B cell (primary cell): ENCODE results near the gene TATDN3. TPM values are rescaled to one million over a fixed set of nuclear protein-coding genes. Genes with fewer than 3 reads are reported as not detected.

Experiments
- ATAC-seq: fragments of 200-7000 bp; cut with Tn5 transposase; one replicate; pipeline ENCODE4 v1.10.0; 2021; ENCODE audit warnings: low read depth, mild to moderate bottlenecking, moderate number of reproducible peaks, moderate library complexity
- CTCF ChIA-PET: fragments of 350-600 bp; sonication (Branson Sonifier 250); formaldehyde crosslinking; loops from one replicate; lab custom pipeline; 2021; ENCODE audit warnings: antibody characterized with exemption, inconsistent platforms; lab: Charles Lee
- POLR2A ChIA-PET: fragments of 350-600 bp; sonication (Branson Sonifier 250); formaldehyde crosslinking; loops from one replicate; lab custom pipeline; 2021; ENCODE audit warnings: antibody characterized with exemption; lab: Charles Lee
- DNase-seq: peaks from one replicate; pipeline ENCODE4 v3.0.0; 2013
- H2AFZ ChIP-seq: 2 replicates; pipeline ENCODE4 v1.6.1; 2012; ENCODE audit warnings: mild to moderate bottlenecking, low read depth, low read length; ENCODE audit not compliant: insufficient read depth, poor library complexity, severe bottlenecking
- H3K27ac ChIP-seq, 2 donors: 1 replicate in 1 of 2; 2 replicates in 1 of 2; pipeline ENCODE4 v1.5.1; 2012 to 2013; ENCODE audit warnings: low read length in 2 of 2, mild to moderate bottlenecking in 2 of 2, moderate library complexity in 1 of 2
- H3K27me3 ChIP-seq, 4 experiments: fragments of 200-600 bp in 1 of 4; sonication (generic) in 1 of 4; replicated peaks in 1 of 4; 1 replicate in 2 of 4; 2 replicates in 2 of 4; pipeline versions ENCODE4 v1.6.1 to v1.7.0; 2013 to 2016; ENCODE audit warnings: low read length in 3 of 4, mild to moderate bottlenecking in 2 of 4, mixed read lengths in 1 of 4, moderate library complexity in 1 of 4; ENCODE audit not compliant: insufficient read depth in 4 of 4, control insufficient read depth in 3 of 4; ENCODE audit errors: control extremely low read depth in 1 of 4
- H3K36me3 ChIP-seq, 2 experiments: replicated peaks in 1 of 2; 1 replicate in 1 of 2; 2 replicates in 1 of 2; pipeline versions ENCODE4 v1.6.1 to v1.7.1; 2013; ENCODE audit warnings: low read length in 1 of 2; ENCODE audit not compliant: insufficient read depth in 2 of 2, control insufficient read depth in 1 of 2; ENCODE audit errors: control extremely low read depth in 1 of 2, extremely low read depth in 1 of 2
- H3K4me1 ChIP-seq, 2 donors: fragments of 200-600 bp in 1 of 2; sonication (generic) in 1 of 2; 1 replicate in 1 of 2; 2 replicates in 1 of 2; pipeline versions ENCODE4 v1.5.1 to v1.6.1; 2013 to 2017; ENCODE audit warnings: low read length in 2 of 2; ENCODE audit not compliant: control insufficient read depth in 2 of 2, insufficient read depth in 2 of 2
- H3K4me2 ChIP-seq: replicated peaks from 2 replicates; pipeline ENCODE3; 2012; ENCODE audit warnings: mild to moderate bottlenecking, low read depth, low read length; ENCODE audit not compliant: poor library complexity, severe bottlenecking
- H3K4me3 ChIP-seq, 5 experiments: fragments of 200-600 bp in 1 of 5; sonication (generic) in 1 of 5; 1 replicate in 3 of 5; 2 replicates in 2 of 5; pipeline versions ENCODE4 v1.5.1 to v1.7.0; 2011 to 2016; ENCODE audit warnings: low read length in 4 of 5, mild to moderate bottlenecking in 4 of 5, low read depth in 2 of 5, control low read depth in 1 of 5, moderate library complexity in 1 of 5; ENCODE audit not compliant: insufficient read depth in 1 of 5; ENCODE audit errors: control extremely low read depth in 1 of 5, extremely low read depth in 1 of 5
- H3K79me2 ChIP-seq: fragments of 200-600 bp; sonication (generic); one replicate; pipeline ENCODE4 v1.6.0; 2016; ENCODE audit warnings: low read length; ENCODE audit not compliant: control insufficient read depth, insufficient read depth
- H3K9ac ChIP-seq: fragments of 200-600 bp; sonication (generic); 2 replicates; pipeline ENCODE4 v1.6.1; 2017; ENCODE audit warnings: mild to moderate bottlenecking, low read length, moderate library complexity
- H3K9me3 ChIP-seq, 3 donors: one replicate each; pipeline versions ENCODE4 v1.6.1 to v1.7.1; 2013; ENCODE audit warnings: low read length in 2 of 3; ENCODE audit not compliant: control insufficient read depth in 2 of 3, insufficient read depth in 1 of 3; ENCODE audit errors: control extremely low read depth in 1 of 3
- H4K20me1 ChIP-seq: 2 replicates; pipeline ENCODE4 v1.6.0; 2012; ENCODE audit warnings: mild to moderate bottlenecking, low read length; ENCODE audit not compliant: insufficient read depth, control insufficient read depth, poor library complexity, severe bottlenecking
- H3K27ac Mint-ChIP-seq: one replicate; pipeline ENCODE4 v1.8.0; 2021; ENCODE audit warnings: mixed read lengths
- H3K27me3 Mint-ChIP-seq: one replicate; pipeline ENCODE4 v1.8.0; 2021; ENCODE audit warnings: mixed read lengths
- H3K4me1 Mint-ChIP-seq: one replicate; pipeline ENCODE4 v1.8.0; 2021; ENCODE audit warnings: mixed read lengths
- H3K4me3 Mint-ChIP-seq: one replicate; pipeline ENCODE4 v1.8.0; 2021; ENCODE audit warnings: mixed read lengths
- H3K9me3 Mint-ChIP-seq: one replicate; pipeline ENCODE4 v1.8.0; 2022; ENCODE audit warnings: mixed read lengths; ENCODE audit not compliant: insufficient read depth
- CTCF ChIP-seq: fragments of 200-600 bp; IDR thresholded peaks from one replicate; pipeline ENCODE4 v1.8.0; 2022; ENCODE audit warnings: antibody characterized with exemption, mild to moderate bottlenecking
- EZH2 ChIP-seq: IDR thresholded peaks from 2 replicates; pipeline ENCODE4 v1.6.1; 2012; ENCODE audit warnings: borderline replicate concordance, low read depth, mild to moderate bottlenecking, moderate library complexity, low read length; ENCODE audit not compliant: insufficient read depth, poor library complexity, severe bottlenecking
- WGBS: methylation state at CpG from one replicate; pipeline ENCODE4 v1.1.5; 2013; ENCODE audit warnings: missing lambda C conversion rate; ENCODE audit not compliant: insufficient coverage; 5-methylcytosine and 5-hydroxymethylcytosine counted together
- intact Hi-C: fragments of 100-400 bp; cut with micrococcal nuclease; formaldehyde crosslinking; loops from one replicate; pipeline ENCODE4 v1.10.0; 2022
- polyA plus RNA-seq: library from polyadenylated mRNA; depleted of rRNA; stranded (reverse); fragments of >200 nt; gene quantifications from 2 replicates; pipeline ENCODE4 v1.2.3, GENCODE V29; 2012
- total RNA-seq, 2 donors: library from RNA; stranded (reverse); fragments of 120-200 nt in 1 of 2; gene quantifications; 1 replicate in 1 of 2; 2 replicates in 1 of 2; pipeline versions ENCODE4 v1.2.3 to v1.2.4, GENCODE V29; 2013 to 2022

Gene TATDN3
- total and polyA plus RNA-seq, 2 donors (not counting 1 experiment from before 2014, with no cell fraction given), result 17.6 to 28.6 TPM

GRCh38 chr1:212752252-212752933 lies 39.3 kb upstream of the TATDN3 start:
- peak overlapping the region; percentile 17 for H3K9ac ChIP-seq
- H3K4me2 ChIP-seq, result peak overlapping the region; percentile 52
- H3K36me3 ChIP-seq, result no peaks in the 10 kb centered on the region
- H4K20me1 ChIP-seq, result peaks cover 5% of the 10 kb centered on the region
- peaks cover 33% of the 10 kb centered on the region for H3K79me2 ChIP-seq
- peak overlapping the region; percentile 77 for H3K4me3 Mint-ChIP-seq
- H3K9me3 ChIP-seq, result no peaks in the 10 kb centered on the region
- H3K27ac Mint-ChIP-seq, result peak overlapping the region; percentile 79
- no peak overlapping the region for H2AFZ ChIP-seq
- DNase-seq (peak; percentile 35), ATAC-seq (peak; percentile 32)
- peaks cover 34 to 40% of the 10 kb centered on the region in 2 donors for H3K4me1 ChIP-seq
- CTCF ChIA-PET, result interaction anchor here (1.4 kb wide), 1 partner anchor 10 kb away, joined by 7 read pairs; no protein-coding TSS in a partner anchor
- POLR2A ChIA-PET, result no interaction called here
- H3K4me3 ChIP-seq, result peak overlapping the region in 2 of 5 experiments; percentile 3 to 40
- no peaks in the 10 kb centered on the region for H3K9me3 Mint-ChIP-seq
- H3K27ac ChIP-seq, result peak overlapping the region; percentile 25 to 77
- H3K27me3 ChIP-seq, result no peaks in the 10 kb centered on the region
- WGBS, result no CpG with 5 or more reads among the region's 3 CpGs
- TF ChIP-seq CTCF (no peak), EZH2 (no peak)
- intact Hi-C loops, result loop anchor here (5.0 kb wide), 1 partner anchor 40 kb away; the partner anchor contains the start of genes NSL1 and TATDN3
- H3K4me1 Mint-ChIP-seq, result peaks cover 34% of the 10 kb centered on the region
- H3K27me3 Mint-ChIP-seq, result no peaks in the 10 kb centered on the region

- Histone ChIP-seq H3K9ac (peak overlapping the region; percentile 17), H3K79me2 (peaks cover 29% of the 10 kb centered on the region), H2AFZ (no peak overlapping the region), H3K27ac (peak overlapping the region; percentile 25 to 77), H3K27me3 (no peaks in the 10 kb centered on the region), H4K20me1 (peaks cover 5% of the 10 kb centered on the region), H3K4me2 (peak overlapping the region; percentile 52), H3K4me1 (peaks cover 34 to 40% of the 10 kb centered on the region in 2 donors), H3K4me3 (peak overlapping the region in 3 of 5 experiments; percentile 3 to 40 (median 5)), H3K9me3 (no peaks in the 10 kb centered on the region), H3K36me3 (no peaks in the 10 kb centered on the region)
- WGBS, result 66% methylated on average over 2 of the region's 3 CpGs
- CTCF ChIA-PET, result interaction anchor here (1.4 to 1.6 kb wide), 2 partner anchors 9 to 51 kb away, joined by 3 to 7 read pairs; no protein-coding TSS in a partner anchor
- ATAC-seq (peak; percentile 24), DNase-seq (peak; percentile 10)
- H3K27me3 Mint-ChIP-seq, result no peaks in the 10 kb centered on the region
- POLR2A ChIA-PET, result no interaction called here
- no peaks in the 10 kb centered on the region for H3K9me3 Mint-ChIP-seq
- peak overlapping the region; percentile 77 for H3K4me3 Mint-ChIP-seq
- intact Hi-C loops, result loop anchor here (5.0 kb wide), 1 partner anchor 39 kb away; the partner anchor contains the start of genes NSL1 and TATDN3
- peak overlapping the region; percentile 79 for H3K27ac Mint-ChIP-seq
- TF ChIP-seq EZH2 (no peak), CTCF (no peak)
- peaks cover 34% of the 10 kb centered on the region for H3K4me1 Mint-ChIP-seq
These were observed 38.7 kb upstream of the TATDN3 start for GRCh38 chr1:212752934-212753497.
